ENCODE data around the gene DIAPH2.

GRCh38 chrX:97030947-97031346 lies 346.3 kb downstream of the DIAPH2 start:
- TF ChIP-seq CTCF (IDR thresholded peaks at IDR 0.05) (no peak), POLR2A (IDR thresholded peaks at IDR 0.05) (no peak)

All from esophagus squamous epithelium (tissue), 4 donors.